Hematopoietic multipotent progenitor cell (in vitro differentiated cells): ENCODE results near the gene CLTA. TPM values are rescaled to one million over a fixed set of nuclear protein-coding genes. Genes with fewer than 3 reads are reported as not detected.
A peak's percentile ranks its signal among the peaks of the same experiment; 100 is the strongest.
"Not testable (repeated sequence)": the region's sequence is repeated elsewhere in the genome, so short reads cannot be mapped to it uniquely, and the experiment has no call there.

Experiments used
- DNase-seq, 3 donors: peaks; one replicate each; pipeline ENCODE4 v3.0.0-alpha.2; 2011 to 2015; ENCODE audit warnings: low read depth in 2 of 3, low spot score in 2 of 3
- total RNA-seq: library from RNA; depleted of rRNA; stranded (reverse); fragments of >200 nt; gene quantifications from one replicate; pipeline ENCODE4 v1.2.3, GENCODE V29; 2012

CLTA gene
- total RNA-seq, 1 donor, result 149 TPM

DNA sequence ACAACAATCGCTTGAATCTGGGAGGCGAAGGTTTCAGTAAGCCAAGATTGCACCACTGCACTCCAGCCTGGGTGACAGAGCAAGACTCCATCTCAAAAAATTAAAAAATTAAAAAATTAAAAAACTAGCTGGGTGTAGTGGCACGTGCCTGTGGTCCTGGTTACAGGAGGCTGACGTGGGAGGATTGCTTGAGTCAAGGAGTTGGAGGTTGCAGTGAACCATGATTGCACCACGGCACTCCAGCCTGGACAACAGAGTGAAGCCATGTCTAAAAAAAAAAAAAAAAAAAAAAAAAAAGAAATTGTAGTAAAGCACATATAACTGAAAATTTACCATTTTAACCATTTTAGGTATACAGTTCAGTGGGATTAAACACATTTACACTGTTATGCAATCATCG, 34.6 kb upstream of the CLTA start:
- DNase-seq, result no peak

DNA sequence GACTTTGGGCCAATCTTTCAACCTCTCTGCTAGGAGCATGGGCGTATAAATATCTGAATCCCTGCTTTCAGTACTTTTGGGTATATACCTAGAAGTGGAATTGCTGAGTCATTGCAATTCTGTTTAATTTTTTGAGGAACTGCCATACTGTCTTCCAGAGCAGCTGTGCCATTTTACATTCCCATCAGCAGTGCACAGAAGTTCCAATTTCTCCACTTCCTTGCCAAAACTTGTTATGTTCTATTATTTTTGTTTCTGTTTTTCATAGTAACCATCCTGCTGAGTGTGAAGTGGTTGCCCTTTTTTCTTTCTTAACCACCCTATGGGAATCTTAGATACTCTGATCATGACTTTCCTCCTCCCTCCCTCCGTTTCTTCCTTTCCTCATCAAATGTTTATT, 32.6 kb upstream of the CLTA start:
- DNase-seq, result peak in 1 of 3 donors; percentile 76

DNA sequence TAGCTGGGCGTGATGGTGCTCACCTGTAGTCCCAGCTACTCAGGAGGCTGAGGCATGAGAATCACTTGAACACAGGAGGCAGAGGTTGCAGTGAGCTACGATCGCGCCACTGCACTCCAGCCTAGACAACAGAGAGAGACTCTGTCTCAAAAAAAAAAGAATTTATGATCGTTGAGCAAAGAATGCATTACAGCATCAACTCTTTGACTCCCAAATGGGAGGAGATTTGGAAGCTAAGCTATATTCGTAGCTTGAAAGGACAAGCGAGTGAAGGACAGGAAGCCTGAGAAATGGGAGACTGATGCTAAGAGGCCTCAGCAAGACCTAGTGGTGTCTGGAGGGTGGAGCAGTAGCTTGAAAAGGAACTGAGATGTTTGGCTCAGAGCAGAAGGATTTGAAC, 31.8 kb upstream of the CLTA start:
- no peak for DNase-seq

DNA sequence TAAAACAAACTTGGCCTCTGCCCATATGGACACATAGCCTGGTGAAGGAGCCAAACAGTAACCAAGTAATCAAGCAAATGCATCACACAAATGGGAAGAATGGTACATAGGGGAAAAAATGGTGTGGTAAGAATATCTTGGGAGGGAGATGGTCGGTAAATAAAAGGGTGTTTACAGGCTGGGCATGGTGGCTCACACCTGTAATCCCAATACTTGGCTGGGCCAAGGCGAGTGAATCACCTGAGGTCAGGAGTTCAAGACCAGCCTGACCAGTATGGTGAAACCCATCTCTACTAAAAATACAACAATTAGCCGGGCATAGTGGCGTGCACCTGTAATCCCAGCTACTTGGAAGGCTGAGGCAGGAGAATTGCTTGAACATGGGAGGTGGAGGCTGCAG, 31.2 kb upstream of the CLTA start:
- DNase-seq, result not testable (repeated sequence)

DNA sequence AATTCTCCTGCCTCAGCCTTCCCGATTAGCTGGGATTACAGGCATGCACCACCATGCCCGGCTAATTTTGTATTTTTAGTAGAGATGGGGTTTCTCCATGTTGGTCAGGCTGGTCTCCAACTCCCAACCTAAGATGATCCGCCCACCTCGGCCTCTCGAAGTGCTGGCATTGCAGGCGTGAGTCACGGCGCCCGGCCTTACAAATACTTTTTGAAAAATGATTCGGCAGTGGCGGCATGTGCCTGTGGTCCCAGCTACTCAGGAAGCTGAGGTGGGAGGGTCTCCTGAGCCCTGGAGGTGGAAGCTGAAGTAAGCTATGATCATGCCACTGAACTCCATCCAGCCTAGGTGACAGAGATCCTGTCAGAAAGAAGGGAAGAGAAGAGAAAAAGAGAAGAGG, 30.6 kb upstream of the CLTA start:
- not testable (repeated sequence) for DNase-seq

DNA sequence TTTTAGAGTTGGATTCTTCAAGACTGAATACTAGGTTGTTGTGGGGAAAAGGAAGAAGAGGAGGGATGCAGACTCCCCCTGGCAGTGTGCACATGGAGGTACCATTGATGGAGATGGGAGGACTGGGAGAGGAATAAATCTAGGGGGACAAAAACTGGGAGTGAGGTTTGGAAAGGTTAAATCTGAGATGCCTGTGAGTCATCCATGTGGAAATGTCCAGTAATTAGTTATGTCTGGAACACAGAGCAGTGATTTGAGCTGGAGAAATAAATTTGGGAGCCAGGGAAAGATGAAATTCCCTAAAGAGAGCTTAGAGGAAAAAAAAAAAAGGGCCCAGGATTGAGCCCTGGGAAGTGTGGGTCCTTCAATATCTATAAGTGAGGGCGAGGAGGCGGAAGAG, 29.5 kb upstream of the CLTA start:
- no peak for DNase-seq

DNA sequence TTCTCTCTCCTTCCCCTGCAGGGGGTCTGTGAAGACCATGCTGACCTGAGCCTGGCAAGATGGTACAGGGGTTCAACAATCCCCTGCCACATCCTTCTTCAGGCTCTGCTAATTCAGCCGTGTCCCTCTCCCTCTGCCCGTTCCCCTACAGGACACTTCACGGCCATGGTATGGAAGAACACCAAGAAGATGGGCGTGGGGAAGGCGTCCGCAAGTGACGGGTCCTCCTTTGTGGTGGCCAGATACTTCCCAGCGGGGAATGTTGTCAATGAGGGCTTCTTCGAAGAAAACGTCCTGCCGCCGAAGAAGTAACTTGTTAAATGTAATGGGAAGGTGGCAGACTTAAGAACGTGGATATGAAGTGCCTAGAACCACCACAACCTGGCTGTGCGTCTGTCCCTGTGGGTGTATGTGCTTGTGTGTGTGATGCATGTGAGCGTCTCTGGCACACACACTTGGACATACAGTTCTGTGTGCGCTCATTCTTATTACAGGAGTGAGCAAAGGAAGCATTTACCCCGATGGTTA, 28.4 kb upstream of the CLTA start:
- no peak for DNase-seq

DNA sequence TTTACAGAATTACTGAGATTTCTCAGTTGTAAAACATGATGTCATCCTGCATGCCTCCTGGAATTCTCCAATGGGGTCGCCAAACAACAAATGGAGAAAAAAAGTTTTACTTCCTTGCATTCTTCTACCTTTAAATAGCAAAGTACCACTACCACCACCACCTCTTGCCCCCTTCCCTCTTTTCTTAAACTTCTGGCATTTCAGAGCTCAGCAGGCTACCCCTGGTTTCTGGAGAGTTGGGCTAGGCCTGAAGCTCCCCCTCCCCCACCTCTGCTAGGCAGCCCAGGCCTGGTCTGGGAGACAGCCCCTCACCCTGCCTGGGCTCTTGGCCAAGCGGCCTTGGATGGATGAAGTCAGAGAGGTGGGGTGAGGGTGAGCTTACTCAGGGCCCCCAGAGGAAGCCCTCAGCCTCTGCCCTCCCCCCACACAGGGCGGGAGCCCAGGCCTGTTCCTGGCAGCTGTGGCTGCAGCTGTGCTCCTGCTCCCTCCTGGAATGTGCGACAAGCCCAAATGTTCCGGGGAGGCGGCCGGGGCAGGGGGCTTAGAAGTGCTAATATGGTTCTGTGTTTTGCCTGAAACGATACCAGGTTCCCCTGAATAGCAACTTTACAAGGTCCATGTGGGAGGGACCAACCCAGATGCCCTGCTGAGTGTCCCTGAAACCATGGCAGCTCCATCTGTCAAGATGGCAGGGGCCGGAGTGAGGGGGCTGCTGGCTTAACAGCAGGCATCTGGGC, 27.5 kb upstream of the CLTA start:
- DNase-seq, result no peak

DNA sequence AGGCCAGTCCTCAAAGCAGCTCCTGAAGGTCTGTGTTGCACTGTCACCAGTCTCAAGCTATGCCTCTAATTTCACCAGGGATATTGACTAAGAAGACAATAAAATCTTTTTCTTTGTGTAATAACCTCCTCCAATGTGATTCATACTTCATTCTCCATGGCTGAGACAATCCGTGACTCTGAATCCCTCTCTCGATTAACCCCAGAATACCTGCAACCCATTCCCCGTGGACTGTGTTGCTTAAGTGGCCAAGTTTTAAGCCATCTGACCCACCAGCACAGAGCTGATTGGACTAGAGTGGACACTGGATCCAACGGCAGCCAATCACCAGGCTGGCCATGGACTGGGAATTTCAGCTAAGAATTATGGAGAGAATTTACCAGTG, 26.9 kb upstream of the CLTA start:
- no peak for DNase-seq

DNA sequence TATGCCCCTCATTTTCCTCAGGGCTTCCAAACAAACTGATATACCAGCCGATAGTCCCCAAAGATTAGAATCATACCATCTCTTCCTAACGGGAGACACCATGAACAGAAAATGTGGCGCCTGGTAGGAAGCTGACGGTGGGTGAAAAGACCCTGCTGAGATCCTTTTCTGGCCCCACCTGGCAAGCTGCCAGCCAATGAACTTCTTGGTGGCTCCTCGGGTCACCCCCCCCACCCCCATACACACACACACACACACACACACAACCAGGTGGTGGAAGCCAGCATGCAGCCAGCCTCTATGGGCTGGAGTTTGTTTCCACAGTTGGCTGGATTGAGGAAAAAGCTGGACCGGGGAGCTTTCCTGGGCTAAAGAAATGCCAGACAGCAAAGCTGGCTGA, 26.3 kb upstream of the CLTA start:
- no peak for DNase-seq

DNA sequence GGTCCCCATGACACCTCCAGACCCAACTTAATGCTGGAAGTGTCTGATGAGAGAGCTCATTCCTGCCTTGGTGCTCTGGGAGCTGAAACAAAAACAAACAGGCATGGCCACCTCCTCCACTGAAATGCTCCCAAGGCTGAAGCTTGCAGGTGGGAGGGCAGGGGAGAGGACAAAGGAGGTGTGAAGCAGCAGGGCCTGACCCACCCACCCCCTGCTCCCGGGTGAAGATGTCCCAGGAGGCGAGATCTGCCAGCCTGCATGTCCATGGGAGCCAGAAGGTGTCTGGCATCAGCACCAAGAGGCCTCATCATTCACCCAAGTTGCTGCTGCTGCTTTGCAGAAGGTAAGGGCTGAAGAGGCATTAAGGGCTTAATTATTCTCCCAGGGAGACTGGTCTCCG, 25.7 kb upstream of the CLTA start:
- DNase-seq, result no peak

DNA sequence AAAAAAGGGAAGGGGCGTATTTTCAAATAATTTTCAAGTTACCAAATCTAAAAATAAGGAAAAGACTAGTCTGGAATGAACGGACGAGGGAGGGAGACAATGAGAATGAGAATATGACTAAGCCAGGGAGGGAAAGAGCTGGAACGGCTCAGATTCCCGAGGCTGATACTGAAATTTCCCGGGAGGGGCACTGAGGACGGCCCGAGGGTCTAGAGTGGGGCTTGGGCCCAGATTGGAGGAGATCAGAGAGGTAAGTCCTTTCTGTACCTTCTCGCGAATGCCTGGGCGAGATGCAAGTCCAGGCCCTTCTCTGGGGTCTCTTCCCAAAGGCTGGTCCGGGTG, 24.9 kb upstream of the CLTA start:
- DNase-seq, result no peak

DNA sequence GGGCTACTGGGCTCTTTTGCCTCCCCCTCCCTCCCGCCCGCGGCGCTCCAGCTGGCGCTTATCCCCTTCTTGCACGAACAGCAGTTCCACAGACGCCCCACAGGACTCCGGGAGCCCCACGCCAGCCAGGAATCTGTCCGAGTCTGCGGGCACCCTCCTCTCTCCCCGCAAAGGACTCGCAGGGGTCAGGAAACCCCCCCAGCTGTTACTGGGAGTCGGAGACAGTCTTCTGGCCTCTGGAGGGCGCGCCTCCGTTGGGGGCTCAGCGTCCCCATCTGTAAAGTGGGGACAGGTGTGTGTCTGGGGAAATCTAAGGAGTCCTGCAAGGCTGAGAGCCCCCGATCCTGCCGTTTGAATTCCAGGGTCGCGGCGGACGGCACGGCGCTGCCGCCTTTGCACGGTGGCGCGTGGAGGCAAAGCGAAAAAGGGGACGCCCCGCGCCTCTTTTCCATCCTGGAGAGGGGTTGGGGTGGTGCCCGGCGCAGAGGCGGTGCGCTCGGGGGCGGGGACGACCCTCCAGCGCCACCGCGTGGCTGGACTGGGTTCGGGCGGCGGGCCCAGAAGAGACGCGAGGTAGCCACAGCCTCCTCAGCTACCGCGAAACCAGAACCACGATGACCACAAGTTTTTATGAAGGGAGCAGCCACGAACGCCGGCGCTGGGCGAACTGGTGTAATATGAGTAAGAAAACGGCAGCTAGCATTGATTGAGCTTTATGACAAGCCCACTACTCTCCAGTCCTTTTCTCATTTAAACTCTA, 24.4 kb upstream of the CLTA start:
- DNase-seq, result peak; percentile 78 to 86 (median 80)

DNA sequence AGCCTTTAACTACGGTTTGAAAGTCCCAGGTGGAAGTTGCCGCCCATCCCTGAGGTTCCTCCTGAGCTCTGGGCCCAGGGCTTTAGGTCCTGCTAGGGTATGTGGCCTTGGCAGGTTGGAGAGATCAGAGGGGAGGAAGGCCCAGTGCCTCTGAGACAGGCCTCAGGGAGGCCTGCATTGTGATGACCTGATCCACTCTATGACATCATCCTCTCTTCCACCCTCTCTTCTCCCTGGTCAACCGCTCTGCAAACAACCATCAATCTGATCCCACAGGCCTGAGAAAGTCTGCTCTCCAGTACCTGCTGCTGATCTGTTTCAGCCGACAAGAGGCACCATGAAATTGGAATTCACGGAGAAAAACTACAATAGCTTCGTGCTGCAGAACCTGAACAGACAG, 21.6 kb upstream of the CLTA start, which contains the start of gene CCIN:
TSS of gene CCIN (plus strand) at position 223 of the 400 bp plus-strand sequence. CDS start at position 338, 115 bp downstream.
- DNase-seq, result no peak

DNA sequence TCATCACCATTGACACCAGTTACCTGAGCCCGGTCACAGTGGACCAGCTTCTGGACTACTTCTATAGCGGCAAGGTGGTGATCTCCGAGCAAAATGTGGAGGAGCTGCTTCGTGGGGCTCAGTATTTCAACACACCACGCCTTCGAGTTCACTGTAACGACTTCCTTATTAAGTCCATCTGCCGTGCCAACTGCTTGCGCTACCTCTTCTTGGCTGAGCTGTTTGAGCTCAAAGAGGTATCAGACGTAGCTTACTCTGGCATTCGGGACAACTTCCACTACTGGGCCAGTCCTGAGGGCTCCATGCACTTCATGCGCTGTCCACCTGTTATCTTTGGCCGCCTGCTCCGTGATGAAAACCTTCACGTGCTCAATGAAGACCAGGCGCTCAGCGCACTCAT, 21.0 kb upstream of the CLTA start:
- no peak for DNase-seq

DNA sequence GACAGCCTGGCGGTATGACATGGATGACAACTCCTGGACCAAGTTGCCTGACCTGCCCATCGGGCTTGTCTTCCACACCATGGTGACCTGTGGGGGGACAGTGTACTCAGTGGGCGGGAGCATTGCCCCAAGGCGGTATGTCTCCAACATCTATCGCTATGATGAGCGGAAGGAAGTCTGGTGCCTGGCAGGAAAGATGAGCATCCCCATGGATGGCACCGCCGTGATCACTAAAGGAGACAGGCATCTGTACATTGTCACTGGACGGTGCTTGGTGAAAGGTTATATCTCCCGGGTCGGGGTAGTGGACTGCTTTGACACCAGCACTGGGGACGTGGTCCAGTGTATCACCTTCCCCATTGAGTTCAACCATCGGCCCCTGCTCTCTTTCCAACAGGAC, 20.2 kb upstream of the CLTA start:
- no peak for DNase-seq

DNA sequence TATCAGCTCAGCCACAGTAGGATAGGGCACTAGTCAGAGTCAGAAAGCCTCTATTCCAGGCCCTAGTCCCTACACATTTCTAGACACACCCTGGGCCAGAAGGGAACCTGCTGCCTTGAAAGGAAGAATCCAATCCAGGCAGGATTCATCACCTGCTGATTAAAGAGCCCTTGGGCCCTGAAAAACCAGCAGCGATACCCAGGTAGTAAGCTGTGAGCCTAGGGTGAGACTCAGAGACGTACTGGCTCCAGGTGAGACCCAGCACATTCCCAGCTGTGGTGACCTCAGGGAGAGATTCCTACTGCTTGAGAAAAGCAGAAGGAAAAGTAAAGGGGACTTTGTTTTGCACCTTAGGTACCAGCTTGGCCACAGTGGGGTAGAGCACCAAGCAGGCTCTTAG, 16.9 kb upstream of the CLTA start:
- DNase-seq, result no peak

DNA sequence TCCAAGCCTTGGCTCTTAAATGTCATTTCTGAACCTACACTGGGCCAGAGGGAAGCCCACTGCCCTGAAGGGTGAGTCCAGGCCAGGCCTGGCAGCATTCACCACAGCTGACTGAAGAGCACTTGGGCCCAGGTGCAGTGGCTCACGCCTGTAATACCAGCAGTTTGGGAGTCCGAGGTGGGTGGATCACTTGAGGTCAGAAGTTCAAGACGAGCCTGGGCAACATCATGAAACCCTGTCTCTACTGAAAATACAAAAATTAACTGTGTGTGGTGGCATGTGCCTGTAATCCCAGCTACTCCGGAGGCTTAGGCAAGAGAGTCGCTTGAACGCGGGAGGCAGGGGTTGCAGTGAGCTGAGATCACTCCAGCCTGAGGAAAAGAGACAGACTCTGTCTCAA, 16.4 kb upstream of the CLTA start:
- DNase-seq, result no peak

DNA sequence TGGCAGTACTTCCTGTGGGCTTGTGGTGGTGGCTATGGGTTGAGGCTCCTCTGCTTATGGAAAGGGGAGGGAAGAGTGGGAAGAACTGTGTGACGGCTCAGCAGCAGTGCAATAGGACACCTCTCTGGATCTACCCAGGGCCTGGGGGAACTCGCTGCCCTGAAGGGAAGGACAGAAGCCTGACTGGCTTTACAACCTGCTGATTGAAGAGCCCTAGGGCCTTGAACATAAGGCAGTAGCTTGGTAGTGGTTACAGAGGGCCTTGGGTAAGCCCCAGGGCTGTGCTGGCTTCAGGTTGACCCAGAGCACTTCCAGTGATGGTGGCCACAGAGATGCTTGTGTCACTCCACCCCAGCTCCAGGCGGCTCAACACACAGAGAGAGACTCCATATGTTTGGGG, 16.0 kb upstream of the CLTA start:
- DNase-seq, result no peak

DNA sequence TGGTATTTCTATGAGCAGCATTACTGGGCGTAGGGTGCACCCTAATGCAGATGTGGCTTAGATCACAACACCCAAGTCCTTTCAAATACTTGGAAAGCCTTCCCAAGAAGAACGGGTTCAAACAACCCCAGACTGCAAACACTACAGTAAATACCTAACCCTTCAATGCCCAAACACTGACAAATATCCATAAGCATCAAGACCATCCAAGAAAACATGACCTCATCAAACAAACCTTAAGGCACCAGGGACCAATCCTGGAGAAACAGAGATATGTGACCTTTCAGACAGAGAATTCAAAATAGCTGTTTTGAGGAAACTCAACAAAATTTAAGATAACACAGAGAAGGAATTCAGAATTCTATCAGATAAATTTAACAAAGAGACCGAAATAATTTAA, 15.5 kb upstream of the CLTA start:
- not testable (repeated sequence) for DNase-seq

DNA sequence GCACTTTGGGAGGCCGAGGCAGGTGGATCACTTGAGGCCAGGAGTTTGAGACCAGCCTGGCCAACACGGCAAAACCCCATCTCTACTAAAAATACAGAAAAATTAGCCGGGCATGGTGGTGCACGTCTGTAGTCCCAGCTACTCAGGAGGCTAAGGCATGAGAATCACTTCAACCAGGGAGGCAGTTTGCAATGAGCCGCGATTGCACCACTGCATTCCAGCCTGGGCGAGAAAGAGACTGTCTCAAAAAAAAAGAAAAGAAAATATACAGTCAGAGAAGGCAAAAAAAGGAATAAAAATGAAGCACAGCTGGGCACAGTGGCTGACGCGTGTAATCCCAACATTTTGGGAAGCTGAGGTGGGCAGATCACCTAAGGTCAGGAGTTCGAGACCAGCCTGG, 14.2 kb upstream of the CLTA start:
- not testable (repeated sequence) for DNase-seq

DNA sequence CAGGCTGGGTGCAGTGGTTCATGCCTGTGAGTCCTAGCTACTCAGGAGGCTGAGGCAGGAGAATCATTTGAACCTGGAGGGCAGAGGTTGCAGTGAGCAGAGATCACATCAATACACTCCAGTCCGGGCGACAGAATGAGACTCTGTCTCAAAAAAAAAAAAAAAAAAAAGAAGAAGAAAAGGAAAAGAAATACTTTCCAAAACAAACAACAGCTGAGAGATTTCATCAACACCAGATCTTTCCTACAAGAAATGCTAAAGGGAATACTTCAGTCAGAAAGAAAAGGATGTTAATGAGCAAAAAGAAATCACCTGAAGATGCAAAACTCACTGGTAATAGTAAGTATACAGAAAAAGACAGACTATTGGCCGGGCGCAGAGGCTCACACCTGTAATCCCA, 13.2 kb upstream of the CLTA start:
- no peak for DNase-seq
